SKM-1 (cell line): Measurements from ENCODE around the gene NUMB.

Experiments used
- DNase-seq: peaks from one replicate; lab custom pipeline; 2025; ENCODE audit not compliant: unreplicated experiment; lab: John Stamatoyannopoulos, UW

The NUMB gene

GRCh38 chr14:73234586-73235394 is 223.6 kb downstream of the NUMB start:
- no peak for DNase-seq

- no peak for DNase-seq
These were observed 224.3 kb downstream of the NUMB start for GRCh38 chr14:73234029-73234428.

GRCh38 chr14:73233564-73233963 is 224.8 kb downstream of the NUMB start:
- no peak for DNase-seq

- DNase-seq, result no peak
These were observed 225.4 kb downstream of the NUMB start for GRCh38 chr14:73232984-73233383.

GRCh38 chr14:73231981-73232851 is 226.1 kb downstream of the NUMB start:
- DNase-seq, result no peak

GRCh38 chr14:73230051-73230450 is 228.3 kb downstream of the NUMB start:
- DNase-seq, result no peak

- no peak for DNase-seq
These were observed 230.2 kb downstream of the NUMB start for GRCh38 chr14:73227812-73228781.

- DNase-seq, result no peak
These were observed 232.8 kb downstream of the NUMB start for GRCh38 chr14:73225496-73225895.
